Loucy (cell line): ENCODE data around the gene IL11.
A peak's percentile ranks its signal among the peaks of the same experiment; 100 is the strongest.
"Not testable (repeated sequence)": the region's sequence is repeated elsewhere in the genome, so short reads cannot be mapped to it uniquely, and the experiment has no call there.

ENCODE experiments used
- H2AFZ ChIP-seq: fragments of 200-600 bp; sonication (generic); 2 replicates; pipeline ENCODE4 v1.6.0; 2016; ENCODE audit warnings: antibody characterized with exemption, mild to moderate bottlenecking, low read length, moderate library complexity
- H3F3A ChIP-seq: fragments of 200-600 bp; 2 replicates; pipeline ENCODE4 v1.6.0; 2016; ENCODE audit warnings: antibody characterized with exemption, low read depth, mild to moderate bottlenecking
- H3K27me3 ChIP-seq: fragments of 200-600 bp; sonication (generic); 2 replicates; pipeline ENCODE4 v1.6.1; 2014; ENCODE audit warnings: low read length, mild to moderate bottlenecking; ENCODE audit not compliant: insufficient read depth, poor library complexity, severe bottlenecking
- H3K36me3 ChIP-seq: fragments of 200-600 bp; sonication (generic); 2 replicates; pipeline ENCODE4 v1.6.1; 2016; ENCODE audit warnings: low read length; ENCODE audit not compliant: insufficient read depth
- H3K4me1 ChIP-seq: fragments of 200-600 bp; sonication (generic); 2 replicates; pipeline ENCODE4 v1.5.1; 2014; ENCODE audit warnings: low read length, mild to moderate bottlenecking; ENCODE audit not compliant: insufficient read depth, poor library complexity, severe bottlenecking
- H3K4me2 ChIP-seq: fragments of 200-600 bp; sonication (generic); 2 replicates; pipeline ENCODE4 v1.6.0; 2014; ENCODE audit warnings: antibody characterized with exemption, low read length, low read depth, mild to moderate bottlenecking; ENCODE audit not compliant: poor library complexity, severe bottlenecking
- H3K4me3 ChIP-seq: fragments of 200-600 bp; sonication (generic); 2 replicates; pipeline ENCODE4 v1.5.1; 2014; ENCODE audit warnings: low read length, mild to moderate bottlenecking, mixed read lengths; ENCODE audit not compliant: poor library complexity, severe bottlenecking
- H3K79me2 ChIP-seq: fragments of 200-600 bp; sonication (generic); 2 replicates; pipeline ENCODE4 v1.6.1; 2014; ENCODE audit warnings: low read length; ENCODE audit not compliant: insufficient read depth
- H3K9ac ChIP-seq: fragments of 200-600 bp; sonication (generic); 2 replicates; pipeline ENCODE4 v1.6.0; 2014; ENCODE audit warnings: mild to moderate bottlenecking, low read depth, low read length, moderate library complexity; ENCODE audit not compliant: poor library complexity, severe bottlenecking
- H3K9me2 ChIP-seq: fragments of 200-600 bp; sonication (generic); replicated peaks from 2 replicates; pipeline ENCODE4 v1.6.1; 2016; ENCODE audit warnings: low read depth, low read length, mixed read lengths
- H3K9me3 ChIP-seq: fragments of 200-600 bp; sonication (generic); 2 replicates; pipeline ENCODE4 v1.6.1; 2014; ENCODE audit warnings: mild to moderate bottlenecking, antibody characterized with exemption, low read length, low read depth; ENCODE audit not compliant: insufficient read depth
- H4K20me1 ChIP-seq: fragments of 200-600 bp; sonication (generic); 2 replicates; pipeline ENCODE4 v1.6.0; 2014; ENCODE audit warnings: antibody characterized with exemption, low read length, mild to moderate bottlenecking; ENCODE audit not compliant: insufficient read depth, poor library complexity, severe bottlenecking
- EZH2phosphoT487 ChIP-seq: fragments of 200-600 bp; IDR thresholded peaks from 2 replicates; pipeline ENCODE4 v1.6.1; 2018; ENCODE audit warnings: antibody characterized with exemption, mild to moderate bottlenecking, moderate library complexity, borderline replicate concordance
- TF ChIP-seq, protein P1 (sequence below): fragments of 200-600 bp; sonication (generic); conservative IDR thresholded peaks from 2 replicates; pipeline ENCODE4 v1.5.1; 2014; ENCODE audit warnings: mild to moderate bottlenecking, antibody characterized with exemption, low read length

Gene IL11

GRCh38 chr19:55407800-55408532 is 37.7 kb upstream of the IL11 start:
- Histone ChIP-seq H3K79me2 (peaks cover 45% of the 10 kb centered on the region), H3K9me3 (no peaks in the 10 kb centered on the region), H3K9me2 (no peaks in the 10 kb centered on the region), H3K4me1 (peaks cover 37% of the 10 kb centered on the region), H3K36me3 (peaks cover 20% of the 10 kb centered on the region; the same call in 1 of the 2 replicates), H3K9ac (peak overlapping the region; percentile 97), H3F3A (no peaks in the 10 kb centered on the region), H3K4me2 (peak overlapping the region; percentile 94), H4K20me1 (peaks cover 36% of the 10 kb centered on the region), H3K27me3 (peaks cover 5% of the 10 kb centered on the region), H2AFZ (peak overlapping the region; percentile 95), H3K4me3 (peak overlapping the region; percentile 91)
- TF ChIP-seq EZH2phosphoT487, result no peak

GRCh38 chr19:55407550-55407799 is 37.2 kb upstream of the IL11 start, which contains the start of gene UBE2S:
UBE2S (minus strand) TSS chr19:55407788; CDS start chr19:55407589, 199 bp downstream.
- not testable (repeated sequence) for H3K9me3 ChIP-seq, H3F3A ChIP-seq, H3K9me2 ChIP-seq, H3K27me3 ChIP-seq
- H3K9ac ChIP-seq, result peak within 1 kb of the TSS; percentile 97
- H3K79me2 ChIP-seq, result peaks cover 50% of the 10 kb centered on the region
- peak within 1 kb of the TSS; percentile 91 for H3K4me3 ChIP-seq
- H3K4me1 ChIP-seq, result peaks cover 42% of the 10 kb centered on the region
- peaks cover 25% of the 10 kb centered on the region; the same call in 1 of the 2 replicates for H3K36me3 ChIP-seq
- peak within 1 kb of the TSS; percentile 94 for H3K4me2 ChIP-seq
- peak within 1 kb of the TSS; percentile 95 for H2AFZ ChIP-seq
- H4K20me1 ChIP-seq, result peaks cover 41% of the 10 kb centered on the region

DNA sequence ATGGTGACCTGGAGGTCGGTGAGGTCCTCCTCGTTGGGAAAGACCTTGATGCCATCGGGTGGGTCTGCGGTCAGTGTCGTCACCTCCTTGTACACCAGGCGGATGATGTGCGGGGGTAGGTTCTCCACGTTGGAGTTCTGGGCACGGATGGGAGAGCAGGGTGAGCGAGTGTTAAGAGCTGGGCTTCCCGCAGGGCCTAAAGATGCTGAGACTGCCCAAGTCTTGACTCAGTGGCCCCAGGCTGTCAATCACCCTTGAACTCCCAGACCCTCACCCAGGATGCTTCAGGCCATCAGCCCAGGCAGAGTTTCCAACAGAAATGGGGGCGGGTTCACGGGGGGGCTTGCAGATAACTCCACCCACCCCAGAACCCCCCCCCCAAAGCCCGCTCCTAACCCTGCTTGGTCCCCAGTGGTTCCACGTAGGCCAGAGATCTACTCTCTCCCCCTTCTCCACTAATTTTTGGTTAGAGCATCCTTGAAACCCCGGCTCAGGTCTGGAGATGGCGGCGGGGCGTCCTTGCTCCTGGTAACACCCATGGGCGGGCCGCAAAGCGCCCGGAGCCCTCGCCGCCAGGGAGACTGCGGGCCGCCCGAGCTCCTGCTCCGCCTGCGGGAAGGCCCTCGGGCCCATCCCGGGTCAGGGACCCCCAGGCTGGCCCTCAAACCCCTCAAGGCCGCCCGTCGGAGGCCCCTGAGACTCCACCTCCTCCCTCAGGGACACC is 36.7 kb upstream of the IL11 start:
- Histone ChIP-seq H3K9ac (peak overlapping the region; percentile 97), H3K9me3 (no peaks in the 10 kb centered on the region), H3K4me1 (peaks cover 43% of the 10 kb centered on the region), H3K4me3 (peak overlapping the region; percentile 91), H3K27me3 (peaks cover 5% of the 10 kb centered on the region), H3K9me2 (no peaks in the 10 kb centered on the region), H3K79me2 (peaks cover 54% of the 10 kb centered on the region), H3K4me2 (peak overlapping the region; percentile 94), H3K36me3 (peaks cover 30% of the 10 kb centered on the region; the same call in 1 of the 2 replicates), H2AFZ (no peak overlapping the region), H3F3A (no peaks in the 10 kb centered on the region), H4K20me1 (peaks cover 42% of the 10 kb centered on the region)
- TF ChIP-seq, protein P1, sequence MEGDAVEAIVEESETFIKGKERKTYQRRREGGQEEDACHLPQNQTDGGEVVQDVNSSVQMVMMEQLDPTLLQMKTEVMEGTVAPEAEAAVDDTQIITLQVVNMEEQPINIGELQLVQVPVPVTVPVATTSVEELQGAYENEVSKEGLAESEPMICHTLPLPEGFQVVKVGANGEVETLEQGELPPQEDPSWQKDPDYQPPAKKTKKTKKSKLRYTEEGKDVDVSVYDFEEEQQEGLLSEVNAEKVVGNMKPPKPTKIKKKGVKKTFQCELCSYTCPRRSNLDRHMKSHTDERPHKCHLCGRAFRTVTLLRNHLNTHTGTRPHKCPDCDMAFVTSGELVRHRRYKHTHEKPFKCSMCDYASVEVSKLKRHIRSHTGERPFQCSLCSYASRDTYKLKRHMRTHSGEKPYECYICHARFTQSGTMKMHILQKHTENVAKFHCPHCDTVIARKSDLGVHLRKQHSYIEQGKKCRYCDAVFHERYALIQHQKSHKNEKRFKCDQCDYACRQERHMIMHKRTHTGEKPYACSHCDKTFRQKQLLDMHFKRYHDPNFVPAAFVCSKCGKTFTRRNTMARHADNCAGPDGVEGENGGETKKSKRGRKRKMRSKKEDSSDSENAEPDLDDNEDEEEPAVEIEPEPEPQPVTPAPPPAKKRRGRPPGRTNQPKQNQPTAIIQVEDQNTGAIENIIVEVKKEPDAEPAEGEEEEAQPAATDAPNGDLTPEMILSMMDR, result no peak
- TF ChIP-seq EZH2phosphoT487, result no peak

DNA sequence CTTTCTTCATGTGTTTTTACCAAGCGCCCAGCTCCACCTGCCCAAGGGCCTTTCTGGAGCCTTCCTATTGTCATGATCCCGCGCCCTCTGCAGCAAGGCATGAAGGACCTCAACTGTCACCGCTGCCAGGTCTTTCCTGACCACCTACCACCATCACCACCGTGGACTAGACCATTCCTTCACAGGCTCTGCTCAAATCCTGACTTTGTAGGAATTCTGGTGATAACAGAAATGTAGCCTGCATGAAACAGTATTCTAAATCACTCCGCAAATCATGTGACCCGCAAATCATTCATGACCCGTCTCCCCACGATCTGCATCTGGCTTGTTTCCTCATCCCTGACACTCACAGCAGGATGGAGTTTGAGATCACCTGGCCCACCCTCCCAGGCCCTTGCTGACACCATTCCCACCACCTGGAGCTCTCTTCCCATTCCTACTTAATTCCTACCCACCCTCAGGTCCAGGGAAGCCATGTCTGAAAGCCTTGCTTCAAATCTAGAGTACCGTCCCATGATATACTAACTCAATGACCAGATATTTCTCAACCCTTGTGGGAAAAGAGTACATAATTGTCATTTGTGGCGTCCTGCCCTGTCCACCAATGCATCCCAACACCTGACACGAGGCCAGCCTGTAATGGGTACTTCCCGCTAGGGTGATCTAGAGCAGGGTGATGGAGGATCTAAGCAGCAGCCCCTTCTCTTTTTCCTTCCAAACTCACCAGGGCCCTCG is 36.0 kb upstream of the IL11 start:
- Histone ChIP-seq H3K36me3 (peaks cover 36% of the 10 kb centered on the region; the same call in 1 of the 2 replicates), H3K9me3 (no peaks in the 10 kb centered on the region), H3K9me2 (no peaks in the 10 kb centered on the region), H3K4me2 (peak overlapping the region; percentile 94), H3K4me1 (peaks cover 43% of the 10 kb centered on the region), H2AFZ (no peak overlapping the region), H3K79me2 (peaks cover 57% of the 10 kb centered on the region), H3K27me3 (peaks cover 5% of the 10 kb centered on the region), H3F3A (no peaks in the 10 kb centered on the region), H4K20me1 (peaks cover 42% of the 10 kb centered on the region), H3K9ac (peak overlapping the region; percentile 97), H3K4me3 (peak overlapping the region; percentile 91)
- TF ChIP-seq, protein P1, result no peak
- no peak for TF ChIP-seq EZH2phosphoT487
